Hepatic stellate cell (primary cell): ENCODE results near the gene SPSB2.
"Not testable (repeated sequence)": the region's sequence is repeated elsewhere in the genome, so short reads cannot be mapped to it uniquely, and the experiment has no call there.

Experiments
- DNase-seq: peaks from one replicate; pipeline ENCODE4 v3.0.0; 2011; ENCODE audit warnings: low spot score

The SPSB2 gene

GRCh38 chr12:6873094-6874014 lies at the start of gene SPSB2:
Gene SPSB2 (minus strand): TSS chr12:6873303. CDS start chr12:6872901, 402 bp downstream.
- DNase-seq: peak; percentile 95

- no peak for DNase-seq
These were observed 49.2 kb upstream of the SPSB2 start for GRCh38 chr12:6921996-6922946.

GRCh38 chr12:6921539-6921938 lies 48.4 kb upstream of the SPSB2 start:
- no peak for DNase-seq

GRCh38 chr12:6919588-6919987 lies 46.5 kb upstream of the SPSB2 start:
- no peak for DNase-seq

GRCh38 chr12:6917491-6918231 lies 44.6 kb upstream of the SPSB2 start:
- no peak for DNase-seq

GRCh38 chr12:6916426-6917200 lies 43.5 kb upstream of the SPSB2 start:
- no peak for DNase-seq

GRCh38 chr12:6915789-6916285 lies 42.7 kb upstream of the SPSB2 start:
- DNase-seq: no peak

- no peak for DNase-seq
These were observed 42.1 kb upstream of the SPSB2 start for GRCh38 chr12:6914947-6915788.

GRCh38 chr12:6914246-6914946 lies 41.3 kb upstream of the SPSB2 start, which contains the start of gene ENO2:
Gene ENO2 (plus strand): TSS chr12:6914580. CDS start chr12:6915833, 1,253 bp downstream.
- DNase-seq: peak; percentile 85

- DNase-seq: no peak
These were observed 39.2 kb upstream of the SPSB2 start for GRCh38 chr12:6912164-6912935.

- no peak for DNase-seq
These were observed 36.5 kb upstream of the SPSB2 start for GRCh38 chr12:6909421-6910145.

GRCh38 chr12:6908141-6908540 lies 35.0 kb upstream of the SPSB2 start:
- DNase-seq: not testable (repeated sequence)

GRCh38 chr12:6905414-6906040 lies 32.4 kb upstream of the SPSB2 start:
- no peak for DNase-seq

- peak; percentile 91 for DNase-seq
These were observed 31.5 kb upstream of the SPSB2 start, which contains the start of gene LRRC23 for GRCh38 chr12:6904280-6905276. Gene LRRC23 (plus strand): TSS chr12:6904822. CDS start chr12:6905634, 812 bp downstream.

GRCh38 chr12:6903722-6904121 lies 30.6 kb upstream of the SPSB2 start:
- no peak for DNase-seq

- no peak for DNase-seq
These were observed 29.3 kb upstream of the SPSB2 start for GRCh38 chr12:6902448-6902847.
